Measurements from ENCODE around the gene GCK.

- TF ChIP-seq CTCF (IDR thresholded peaks at IDR 0.05) (no peak), ZFX (IDR thresholded peaks at IDR 0.05; ENCODE audit: borderline replicate concordance) (no peak)
Observed at GRCh38 chr7:44094365-44094764, 94.9 kb downstream of the GCK start.

Measured in 22Rv1 (cell line).